Karpas-422 (cell line): ENCODE results near the gene ZSCAN26. TPM values are rescaled to one million over a fixed set of nuclear protein-coding genes. Genes with fewer than 3 reads are reported as not detected.

Experiments used
- DNase-seq: peaks from one replicate; pipeline ENCODE4 v3.0.0-alpha.2; 2015
- H2AFZ ChIP-seq: fragments of 200-600 bp; sonication (generic); 2 replicates; pipeline ENCODE4 v1.6.1; 2014; ENCODE audit warnings: antibody characterized with exemption, low read length, mixed read lengths
- H3K27ac ChIP-seq: fragments of 200-600 bp; sonication (generic); 2 replicates; pipeline ENCODE4 v1.5.1; 2014; ENCODE audit warnings: mild to moderate bottlenecking, low read length, moderate library complexity
- H3K27me3 ChIP-seq: fragments of 200-600 bp; sonication (generic); 2 replicates; pipeline ENCODE4 v1.6.1; 2014; ENCODE audit warnings: low read length, mixed read lengths
- H3K36me3 ChIP-seq: fragments of 200-600 bp; sonication (generic); 2 replicates; pipeline ENCODE4 v1.6.1; 2014; ENCODE audit warnings: low read length, mixed read lengths; ENCODE audit not compliant: insufficient read depth
- H3K4me1 ChIP-seq: fragments of 200-600 bp; sonication (generic); 2 replicates; pipeline ENCODE4 v1.6.1; 2014; ENCODE audit warnings: mild to moderate bottlenecking, low read length, mixed read lengths
- H3K4me2 ChIP-seq: fragments of 200-600 bp; sonication (generic); 2 replicates; pipeline ENCODE4 v1.6.1; 2014; ENCODE audit warnings: low read length, low read depth, mild to moderate bottlenecking; ENCODE audit not compliant: poor library complexity, severe bottlenecking
- H3K4me3 ChIP-seq: fragments of 200-600 bp; sonication (generic); 2 replicates; pipeline ENCODE4 v1.5.1; 2014; ENCODE audit warnings: mild to moderate bottlenecking, antibody characterized with exemption, low read length, mixed read lengths
- H3K79me2 ChIP-seq: fragments of 200-600 bp; sonication (generic); 2 replicates; pipeline ENCODE4 v1.6.1; 2014; ENCODE audit warnings: mild to moderate bottlenecking, low read length, mixed read lengths
- H3K9ac ChIP-seq: fragments of 200-600 bp; sonication (generic); 2 replicates; pipeline ENCODE4 v1.6.0; 2014; ENCODE audit warnings: low read length
- H3K9me2 ChIP-seq: fragments of 200-600 bp; sonication (generic), shearing (Covaris generic); replicated peaks from 2 replicates; pipeline ENCODE4 v1.6.0; 2014; ENCODE audit warnings: mild to moderate bottlenecking, low read length, moderate library complexity; ENCODE audit not compliant: insufficient read depth
- H3K9me3 ChIP-seq: fragments of 300-700, 200-600 bp; sonication (generic); 2 replicates; pipeline ENCODE4 v1.6.1; 2014; ENCODE audit warnings: low read length, mixed read lengths
- H4K20me1 ChIP-seq: fragments of 200-600 bp; sonication (generic); 2 replicates; pipeline ENCODE4 v1.6.1; 2014; ENCODE audit warnings: mild to moderate bottlenecking, antibody characterized with exemption, low read length, low read depth; ENCODE audit not compliant: insufficient read depth
- total RNA-seq: library from RNA; depleted of rRNA; stranded (reverse); fragments of >200 nt; shearing (Covaris generic); gene quantifications from 2 replicates; pipeline ENCODE4 v1.2.3, GENCODE V29; 2014; ENCODE audit warnings: low replicate concordance

ZSCAN26 gene
- total RNA-seq, 1 experiment from 2014 or later: 19.2 TPM

GRCh38 chr6:28264834-28265401 lies 2.0 kb upstream of the ZSCAN26 start:
- Histone ChIP-seq H3K4me3 (no peak overlapping the region), H3K36me3 (no peaks in the 10 kb centered on the region), H4K20me1 (no peaks in the 10 kb centered on the region), H3K9ac (no peak overlapping the region), H3K4me1 (peaks cover 17% of the 10 kb centered on the region), H3K9me2 (no peaks in the 10 kb centered on the region), H3K4me2 (no peak overlapping the region), H3K27me3 (no peaks in the 10 kb centered on the region), H3K9me3 (no peaks in the 10 kb centered on the region), H3K27ac (no peak overlapping the region), H3K79me2 (peaks cover 34% of the 10 kb centered on the region), H2AFZ (no peak overlapping the region)
- DNase-seq: no peak

DNA sequence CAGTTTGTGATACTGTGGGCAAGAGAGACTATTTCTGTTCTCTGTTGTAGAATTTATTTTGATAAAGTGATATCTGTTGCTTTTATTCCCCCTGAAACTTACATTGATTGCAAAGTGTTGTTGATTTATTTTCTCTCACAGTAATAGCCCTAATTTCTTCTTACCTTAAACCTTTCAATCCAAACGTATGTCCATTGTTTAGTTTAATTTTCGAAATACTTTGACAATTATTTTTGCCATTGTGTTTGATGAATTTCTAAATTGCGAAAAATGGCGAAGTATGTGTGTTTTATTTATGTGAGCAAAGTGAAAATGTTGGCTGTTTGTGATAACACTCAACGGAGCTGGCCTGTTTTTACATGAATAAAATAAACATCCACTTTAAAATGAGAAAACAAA lies 381 bp upstream of the ZSCAN26 start:
- H3K4me1 ChIP-seq: peaks cover 17% of the 10 kb centered on the region
- no peak for DNase-seq
- H3K27ac ChIP-seq: peak overlapping the region; percentile 57
- H3K9ac ChIP-seq: peak overlapping the region; percentile 82
- no peaks in the 10 kb centered on the region for H3K27me3 ChIP-seq
- peak overlapping the region; percentile 94 for H3K4me2 ChIP-seq
- no peaks in the 10 kb centered on the region for H3K9me3 ChIP-seq
- H3K4me3 ChIP-seq: peak overlapping the region; percentile 87
- H4K20me1 ChIP-seq: no peaks in the 10 kb centered on the region
- H3K9me2 ChIP-seq: no peaks in the 10 kb centered on the region
- H2AFZ ChIP-seq: peak overlapping the region; percentile 93
- H3K79me2 ChIP-seq: peaks cover 43% of the 10 kb centered on the region
- no peaks in the 10 kb centered on the region for H3K36me3 ChIP-seq

- peaks cover 43% of the 10 kb centered on the region for H3K79me2 ChIP-seq
- DNase-seq: no peak
- H3K36me3 ChIP-seq: no peaks in the 10 kb centered on the region
- peaks cover 17% of the 10 kb centered on the region for H3K4me1 ChIP-seq
- peak overlapping the region; percentile 82 for H3K9ac ChIP-seq
- no peaks in the 10 kb centered on the region for H4K20me1 ChIP-seq
- no peaks in the 10 kb centered on the region for H3K9me2 ChIP-seq
- H3K4me3 ChIP-seq: peak overlapping the region; percentile 87
- H3K9me3 ChIP-seq: no peaks in the 10 kb centered on the region
- H3K4me2 ChIP-seq: peak overlapping the region; percentile 94
- H3K27me3 ChIP-seq: no peaks in the 10 kb centered on the region
- no peak overlapping the region for H3K27ac ChIP-seq
- H2AFZ ChIP-seq: peak overlapping the region; percentile 93; the same call in 1 of the 2 replicates
Measured at GRCh38 chr6:28267695-28268059, 734 bp downstream of the ZSCAN26 start.

- Histone ChIP-seq H3K36me3 (no peaks in the 10 kb centered on the region; the same call in 1 of the 2 replicates), H2AFZ (no peak overlapping the region), H3K9ac (no peak overlapping the region), H3K9me2 (no peaks in the 10 kb centered on the region), H3K4me3 (no peak overlapping the region), H3K79me2 (peaks cover 43% of the 10 kb centered on the region), H3K4me2 (no peak overlapping the region), H3K27ac (no peak overlapping the region), H3K4me1 (peaks cover 17% of the 10 kb centered on the region), H3K9me3 (no peaks in the 10 kb centered on the region), H3K27me3 (no peaks in the 10 kb centered on the region), H4K20me1 (no peaks in the 10 kb centered on the region)
- no peak for DNase-seq
Measured at GRCh38 chr6:28269492-28269891, 2.5 kb downstream of the ZSCAN26 start.

GRCh38 chr6:28274888-28275287 lies 7.9 kb downstream of the ZSCAN26 start:
- Histone ChIP-seq H2AFZ (no peak overlapping the region), H3K9ac (no peak overlapping the region), H3K9me2 (no peaks in the 10 kb centered on the region), H4K20me1 (no peaks in the 10 kb centered on the region), H3K4me3 (no peak overlapping the region), H3K27ac (no peak overlapping the region), H3K4me1 (no peaks in the 10 kb centered on the region), H3K27me3 (no peaks in the 10 kb centered on the region), H3K4me2 (no peak overlapping the region), H3K36me3 (peaks cover 15% of the 10 kb centered on the region; the same call in 1 of the 2 replicates), H3K79me2 (peaks cover 9% of the 10 kb centered on the region), H3K9me3 (no peaks in the 10 kb centered on the region)
- no peak for DNase-seq

- Histone ChIP-seq H2AFZ (no peak overlapping the region), H3K4me2 (no peak overlapping the region), H3K9ac (no peak overlapping the region), H3K79me2 (peaks cover 11% of the 10 kb centered on the region), H3K9me3 (no peaks in the 10 kb centered on the region), H3K36me3 (peaks cover 15% of the 10 kb centered on the region; the same call in 1 of the 2 replicates), H3K27ac (no peak overlapping the region), H3K27me3 (no peaks in the 10 kb centered on the region), H3K4me3 (no peak overlapping the region), H3K4me1 (peaks cover 18% of the 10 kb centered on the region), H3K9me2 (no peaks in the 10 kb centered on the region), H4K20me1 (no peaks in the 10 kb centered on the region)
- no peak for DNase-seq
Measured at GRCh38 chr6:28277746-28278145, 10.8 kb downstream of the ZSCAN26 start.

DNA sequence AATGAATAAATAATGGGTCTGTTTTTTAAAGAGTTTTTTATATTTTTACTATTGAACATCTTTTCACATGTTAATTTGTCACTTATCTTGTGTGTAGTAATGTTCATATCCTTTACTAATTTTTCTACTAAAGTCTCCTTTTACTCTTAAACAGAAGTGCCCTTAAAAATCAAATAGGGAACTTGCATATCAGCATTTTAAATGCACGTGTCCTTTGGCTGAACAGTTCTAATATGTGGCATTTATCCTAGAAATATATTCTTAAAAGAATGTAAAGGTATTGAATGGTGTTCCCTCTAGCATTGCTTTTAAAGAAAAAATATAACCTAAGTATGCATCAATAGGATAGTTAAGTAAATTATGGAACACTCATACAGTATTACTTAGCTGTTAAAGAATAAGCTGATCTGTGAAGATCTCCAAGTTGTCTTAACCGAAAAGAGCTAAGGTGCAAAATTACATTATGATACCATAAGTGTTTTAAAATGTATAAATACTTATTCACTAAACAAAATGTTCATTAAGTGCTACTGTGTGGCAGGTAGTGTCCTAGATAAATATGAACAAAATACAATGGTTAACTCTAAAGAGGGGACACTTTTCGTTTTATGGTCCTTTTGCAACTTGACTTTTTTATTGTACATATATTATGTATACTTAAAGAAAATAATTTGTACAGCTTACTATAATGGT lies 13.8 kb downstream of the ZSCAN26 start:
- H3K9me3 ChIP-seq: no peaks in the 10 kb centered on the region
- no peaks in the 10 kb centered on the region for H4K20me1 ChIP-seq
- peaks cover 24% of the 10 kb centered on the region; the same call in 1 of the 2 replicates for H3K36me3 ChIP-seq
- H3K9me2 ChIP-seq: no peaks in the 10 kb centered on the region
- H3K4me1 ChIP-seq: peaks cover 27% of the 10 kb centered on the region
- H3K4me2 ChIP-seq: peak overlapping the region; percentile 92
- DNase-seq: no peak
- H3K79me2 ChIP-seq: peaks cover 24% of the 10 kb centered on the region
- H2AFZ ChIP-seq: peak overlapping the region; percentile 82
- peak overlapping the region; percentile 95 for H3K4me3 ChIP-seq
- no peak overlapping the region for H3K27ac ChIP-seq
- H3K27me3 ChIP-seq: no peaks in the 10 kb centered on the region
- H3K9ac ChIP-seq: peak overlapping the region; percentile 83

DNA sequence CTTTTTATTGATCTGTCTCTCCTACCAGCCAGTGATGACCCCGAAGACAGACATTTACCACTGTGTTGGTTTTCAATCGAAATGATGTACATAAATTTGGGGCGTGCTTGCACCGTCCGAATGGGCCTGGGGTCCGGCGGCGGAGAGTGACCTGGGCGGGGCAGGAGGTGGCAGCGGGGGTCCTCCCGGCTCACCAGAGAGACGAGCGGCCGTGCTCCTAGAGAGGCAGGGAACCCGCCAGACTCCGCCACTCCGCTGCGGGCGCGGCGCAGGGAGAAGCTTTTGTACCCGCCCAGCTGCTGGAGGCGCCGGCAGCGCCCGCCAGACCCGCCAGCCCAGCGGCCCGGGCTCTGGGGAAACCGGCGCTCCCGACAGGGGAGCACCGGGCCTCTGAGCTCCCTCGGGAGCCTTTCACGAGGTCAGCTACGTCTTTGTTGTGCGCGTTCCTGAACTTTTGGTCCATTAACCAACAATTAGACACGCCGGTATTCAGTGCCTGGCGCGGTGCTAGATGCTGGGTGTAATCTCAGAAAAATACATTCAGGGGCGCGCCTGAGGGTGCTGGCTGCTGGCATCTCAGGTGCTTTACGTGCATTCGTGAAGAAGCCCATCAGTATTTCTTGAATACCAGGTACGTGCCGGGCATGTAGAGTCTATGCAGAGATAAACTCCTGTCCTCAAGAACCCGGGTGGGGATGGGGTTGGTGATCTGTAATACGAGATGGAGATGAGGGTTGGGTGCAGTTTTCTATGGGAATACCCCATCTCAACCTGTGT lies 14.5 kb downstream of the ZSCAN26 start, which contains the start of gene PGBD1:
Gene PGBD1 (plus strand): TSS at position 285 of the 777 bp plus-strand sequence. CDS start 2,242 bp downstream, outside the sequence.
- peak within 1 kb of the TSS; percentile 95 for H3K4me3 ChIP-seq
- no peak within 1 kb of the TSS for H3K27ac ChIP-seq
- H4K20me1 ChIP-seq: no peaks in the 10 kb centered on the region
- peaks cover 27% of the 10 kb centered on the region for H3K4me1 ChIP-seq
- H3K4me2 ChIP-seq: peak within 1 kb of the TSS; percentile 92
- H2AFZ ChIP-seq: peak within 1 kb of the TSS; percentile 82
- H3K27me3 ChIP-seq: no peaks in the 10 kb centered on the region
- H3K9me2 ChIP-seq: no peaks in the 10 kb centered on the region
- peaks cover 25% of the 10 kb centered on the region for H3K36me3 ChIP-seq
- peak within 1 kb of the TSS; percentile 83 for H3K9ac ChIP-seq
- peaks cover 24% of the 10 kb centered on the region for H3K79me2 ChIP-seq
- H3K9me3 ChIP-seq: no peaks in the 10 kb centered on the region
- DNase-seq: peak; percentile 91
